Trophoblast cell (in vitro differentiated cells and primary cell): ENCODE data around the gene CAPN13.

Source experiments
- DNase-seq, 2 donors: peaks; one replicate each; pipeline ENCODE4 v3.0.0-alpha.2; 2016
- H2AFZ ChIP-seq: 2 replicates; pipeline ENCODE4 v1.6.1; 2013; ENCODE audit warnings: low read length, moderate library complexity, mild to moderate bottlenecking; ENCODE audit not compliant: insufficient read depth, poor library complexity
- H2AK5ac ChIP-seq: 2 replicates; pipeline ENCODE4 v1.6.1; 2013; ENCODE audit warnings: mild to moderate bottlenecking, low read length
- H2BK120ac ChIP-seq: 2 replicates; pipeline ENCODE4 v1.6.1; 2013; ENCODE audit warnings: low read length, mild to moderate bottlenecking, moderate library complexity; ENCODE audit not compliant: insufficient read depth, poor library complexity
- H2BK12ac ChIP-seq: 2 replicates; pipeline ENCODE4 v1.6.1; 2013; ENCODE audit warnings: mild to moderate bottlenecking, low read length, moderate library complexity
- H2BK5ac ChIP-seq: 2 replicates; pipeline ENCODE4 v1.6.1; 2013; ENCODE audit warnings: low read length, low read depth, moderate library complexity, mild to moderate bottlenecking; ENCODE audit not compliant: poor library complexity
- H3K14ac ChIP-seq: 2 replicates; pipeline ENCODE4 v1.6.1; 2013; ENCODE audit warnings: mild to moderate bottlenecking, low read length
- H3K18ac ChIP-seq: 2 replicates; pipeline ENCODE4 v1.6.1; 2013; ENCODE audit warnings: mild to moderate bottlenecking, low read length
- H3K23ac ChIP-seq: 2 replicates; pipeline ENCODE4 v1.6.1; 2013; ENCODE audit warnings: low read length
- H3K27ac ChIP-seq: 2 replicates; pipeline ENCODE4 v1.5.1; 2013; ENCODE audit warnings: low read depth, mild to moderate bottlenecking, inconsistent platforms, low read length, moderate library complexity
- H3K27me3 ChIP-seq: 2 replicates; pipeline ENCODE4 v1.6.1; 2013; ENCODE audit warnings: inconsistent platforms, mild to moderate bottlenecking, low read length, moderate library complexity; ENCODE audit not compliant: insufficient read depth
- H3K36me3 ChIP-seq, 2 experiments: 1 replicate in 1 of 2; 2 replicates in 1 of 2; pipeline ENCODE4 v1.6.1; 2013; ENCODE audit warnings: low read length in 2 of 2, mild to moderate bottlenecking in 2 of 2, moderate library complexity in 1 of 2; ENCODE audit not compliant: insufficient read depth in 2 of 2, control insufficient read depth in 1 of 2
- H3K4ac ChIP-seq: 2 replicates; pipeline ENCODE4 v1.6.1; 2013; ENCODE audit warnings: low read depth, mild to moderate bottlenecking, low read length, moderate library complexity
- H3K4me1 ChIP-seq, 2 experiments: 1 replicate in 1 of 2; 2 replicates in 1 of 2; pipeline ENCODE4 v1.6.1; 2013; ENCODE audit warnings: low read length in 2 of 2, mild to moderate bottlenecking in 2 of 2, moderate library complexity in 1 of 2; ENCODE audit not compliant: insufficient read depth in 2 of 2, control insufficient read depth in 1 of 2
- H3K4me2 ChIP-seq: 2 replicates; pipeline ENCODE4 v1.6.1; 2013; ENCODE audit warnings: inconsistent platforms, mild to moderate bottlenecking, low read length, moderate library complexity
- H3K4me3 ChIP-seq: 2 replicates; pipeline ENCODE4 v1.5.1; 2013; ENCODE audit warnings: mild to moderate bottlenecking, low read depth, low read length, inconsistent platforms
- H3K79me1 ChIP-seq: one replicate; pipeline ENCODE4 v1.6.1; 2013; ENCODE audit warnings: low read length
- H3K79me2 ChIP-seq: 2 replicates; pipeline ENCODE4 v1.6.1; 2013; ENCODE audit warnings: low read length, mild to moderate bottlenecking; ENCODE audit not compliant: control insufficient read depth, insufficient read depth, poor library complexity
- H3K9ac ChIP-seq: 2 replicates; pipeline ENCODE4 v1.6.1; 2013; ENCODE audit warnings: mild to moderate bottlenecking, low read length
- H3K9me3 ChIP-seq: 2 replicates; pipeline ENCODE4 v1.6.1; 2013; ENCODE audit warnings: low read depth, mild to moderate bottlenecking, control low read depth, inconsistent platforms, low read length; ENCODE audit not compliant: insufficient read depth
- H4K12ac ChIP-seq: 2 replicates; pipeline ENCODE4 v1.6.1; 2013; ENCODE audit warnings: low read depth, mild to moderate bottlenecking, low read length, moderate library complexity
- H4K8ac ChIP-seq: 2 replicates; pipeline ENCODE4 v1.6.1; 2013; ENCODE audit warnings: low read depth, mild to moderate bottlenecking, low read length, moderate library complexity
- H4K91ac ChIP-seq: one replicate; pipeline ENCODE4 v1.6.1; 2013; ENCODE audit warnings: low read depth, mild to moderate bottlenecking, low read length, moderate library complexity
- WGBS: extraction: QIAGEN DNeasy Blood & Tissue Kit; methylation state at CpG from one replicate; pipeline ENCODE4 v1.1.7; 2013; ENCODE audit warnings: missing lambda C conversion rate; ENCODE audit not compliant: insufficient read length, insufficient coverage; ENCODE audit errors: extremely low coverage; 5-methylcytosine and 5-hydroxymethylcytosine counted together

The CAPN13 gene

GRCh38 chr2:30820381-30821055, 13.3 kb upstream of the CAPN13 start:
- no peak overlapping the region for H3K4me2 ChIP-seq
- H3K23ac ChIP-seq: no peak overlapping the region
- no peak overlapping the region for H3K18ac ChIP-seq
- H2BK5ac ChIP-seq: no peak overlapping the region
- no peak overlapping the region for H4K12ac ChIP-seq
- no peaks in the 10 kb centered on the region for H3K4me1 ChIP-seq
- no peak overlapping the region for H3K27ac ChIP-seq
- H2AFZ ChIP-seq: no peak overlapping the region
- H2BK120ac ChIP-seq: no peak overlapping the region
- DNase-seq: no peak
- no peak overlapping the region for H3K4ac ChIP-seq
- no peak overlapping the region for H3K9ac ChIP-seq
- H3K14ac ChIP-seq: no peak overlapping the region
- H4K8ac ChIP-seq: no peak overlapping the region
- H3K27me3 ChIP-seq: no peaks in the 10 kb centered on the region
- no peak overlapping the region for H2AK5ac ChIP-seq
- no peak overlapping the region for H3K4me3 ChIP-seq
- no peaks in the 10 kb centered on the region for H3K36me3 ChIP-seq
- no peaks in the 10 kb centered on the region for H3K79me1 ChIP-seq
- WGBS: no CpG with 5 or more reads among the region's 12 CpGs
- no peak overlapping the region for H2BK12ac ChIP-seq
- no peak overlapping the region for H4K91ac ChIP-seq
- no peaks in the 10 kb centered on the region for H3K9me3 ChIP-seq
- H3K79me2 ChIP-seq: no peaks in the 10 kb centered on the region

GRCh38 chr2:30809938-30810337, 2.7 kb upstream of the CAPN13 start:
- H3K4ac ChIP-seq: no peak overlapping the region
- H3K4me1 ChIP-seq: peaks cover 4% of the 10 kb centered on the region in 2 experiments
- no peak overlapping the region for H4K91ac ChIP-seq
- H2AFZ ChIP-seq: no peak overlapping the region
- H3K14ac ChIP-seq: no peak overlapping the region
- no peak overlapping the region for H4K12ac ChIP-seq
- no peak overlapping the region for H2BK5ac ChIP-seq
- H3K79me1 ChIP-seq: peaks cover 1% of the 10 kb centered on the region
- H3K79me2 ChIP-seq: no peaks in the 10 kb centered on the region
- H2AK5ac ChIP-seq: no peak overlapping the region
- no peak overlapping the region for H3K23ac ChIP-seq
- H4K8ac ChIP-seq: no peak overlapping the region
- no peak overlapping the region for H3K27ac ChIP-seq
- H3K9ac ChIP-seq: no peak overlapping the region
- no peaks in the 10 kb centered on the region for H3K9me3 ChIP-seq
- no peak overlapping the region for H3K4me2 ChIP-seq
- no peak overlapping the region for H2BK120ac ChIP-seq
- no peak overlapping the region for H3K4me3 ChIP-seq
- no peak overlapping the region for H2BK12ac ChIP-seq
- no CpG with 5 or more reads among the region's 4 CpGs for WGBS
- no peak for DNase-seq
- no peaks in the 10 kb centered on the region for H3K27me3 ChIP-seq
- no peak overlapping the region for H3K18ac ChIP-seq
- H3K36me3 ChIP-seq: no peaks in the 10 kb centered on the region

- H3K4me1 ChIP-seq: peaks cover 4% of the 10 kb centered on the region in 2 experiments
- no peaks in the 10 kb centered on the region for H3K9me3 ChIP-seq
- H3K27me3 ChIP-seq: no peaks in the 10 kb centered on the region
- WGBS: no CpG with 5 or more reads among the region's 4 CpGs
- H4K91ac ChIP-seq: no peak overlapping the region
- H2AK5ac ChIP-seq: no peak overlapping the region
- H3K4me2 ChIP-seq: no peak overlapping the region
- H3K4me3 ChIP-seq: no peak overlapping the region
- peaks cover 1% of the 10 kb centered on the region for H3K79me1 ChIP-seq
- no peak overlapping the region for H3K9ac ChIP-seq
- no peak overlapping the region for H2BK5ac ChIP-seq
- no peak overlapping the region for H3K4ac ChIP-seq
- H3K79me2 ChIP-seq: no peaks in the 10 kb centered on the region
- H4K12ac ChIP-seq: no peak overlapping the region
- H2AFZ ChIP-seq: no peak overlapping the region
- no peak overlapping the region for H3K23ac ChIP-seq
- H2BK120ac ChIP-seq: no peak overlapping the region
- H3K27ac ChIP-seq: no peak overlapping the region
- H3K14ac ChIP-seq: no peak overlapping the region
- no peak overlapping the region for H4K8ac ChIP-seq
- H2BK12ac ChIP-seq: no peak overlapping the region
- no peak for DNase-seq
- no peak overlapping the region for H3K18ac ChIP-seq
- no peaks in the 10 kb centered on the region for H3K36me3 ChIP-seq
Measured at GRCh38 chr2:30808695-30809094, 1.4 kb upstream of the CAPN13 start.

- Histone ChIP-seq H2AFZ (no peak overlapping the region), H3K4me2 (no peak overlapping the region), H3K27me3 (no peaks in the 10 kb centered on the region), H4K12ac (no peak overlapping the region), H3K9me3 (peaks cover 2% of the 10 kb centered on the region), H3K36me3 (no peaks in the 10 kb centered on the region), H4K8ac (no peak overlapping the region), H3K4me3 (no peak overlapping the region), H2AK5ac (no peak overlapping the region), H2BK120ac (no peak overlapping the region), H3K79me2 (no peaks in the 10 kb centered on the region), H3K9ac (no peak overlapping the region), H3K18ac (no peak overlapping the region), H2BK12ac (no peak overlapping the region), H3K79me1 (peaks cover 1% of the 10 kb centered on the region), H4K91ac (no peak overlapping the region), H3K4me1 (peaks cover 4% of the 10 kb centered on the region in 2 experiments), H3K14ac (no peak overlapping the region), H3K23ac (no peak overlapping the region), H3K4ac (no peak overlapping the region), H3K27ac (no peak overlapping the region), H2BK5ac (no peak overlapping the region)
- no peak for DNase-seq
- WGBS: no CpG with 5 or more reads among the region's 6 CpGs
Measured at GRCh38 chr2:30803281-30803680, 4.0 kb downstream of the CAPN13 start.
